Suppressor macrophage treated with lipopolysaccharide for 1 hour (primary cell): ENCODE measurements around the gene NAA38.

Experiments used
- DNase-seq, 3 donors: peaks; one replicate each; pipeline ENCODE4 v3.0.0-alpha.2; 2020 to 2022

The NAA38 gene

DNA sequence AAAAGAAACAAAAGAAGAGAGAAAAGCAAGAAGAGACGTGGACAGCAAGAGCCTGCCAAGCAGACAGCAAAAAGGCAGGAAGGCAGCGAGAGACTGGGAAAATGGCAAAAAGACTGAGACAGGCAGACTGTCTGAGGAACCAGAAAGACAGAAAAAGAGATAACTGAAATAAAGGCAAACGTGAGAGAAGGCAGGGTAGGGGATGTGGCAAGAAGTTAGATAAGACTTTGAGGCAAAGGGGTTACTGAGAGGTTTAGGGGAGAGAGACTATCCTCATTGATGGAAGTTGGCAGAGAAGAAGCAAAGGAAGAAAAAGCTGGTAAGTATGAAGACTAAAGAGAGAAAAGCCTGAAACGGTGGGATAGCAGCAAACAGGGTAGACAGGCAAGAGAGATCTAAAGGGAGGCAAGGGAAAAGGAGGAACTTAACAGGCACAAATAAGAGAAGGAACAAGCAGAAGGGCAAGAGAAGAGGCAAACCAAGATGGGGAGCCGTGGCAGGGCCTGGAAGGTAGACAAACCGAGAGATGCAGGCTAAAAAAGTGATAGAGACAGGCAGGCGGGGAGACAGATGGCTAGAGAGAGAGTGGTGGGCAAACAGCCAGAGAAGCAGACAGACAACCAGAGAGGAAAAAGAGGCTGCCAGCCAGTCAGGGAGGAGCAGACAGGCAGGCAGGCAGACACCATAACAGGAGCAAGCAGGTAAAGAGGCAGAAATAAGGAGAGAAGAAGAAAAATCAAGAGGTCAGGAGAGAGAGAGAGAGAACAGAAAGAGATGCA is 24.1 kb upstream of the NAA38 start:
- no peak for DNase-seq

DNA sequence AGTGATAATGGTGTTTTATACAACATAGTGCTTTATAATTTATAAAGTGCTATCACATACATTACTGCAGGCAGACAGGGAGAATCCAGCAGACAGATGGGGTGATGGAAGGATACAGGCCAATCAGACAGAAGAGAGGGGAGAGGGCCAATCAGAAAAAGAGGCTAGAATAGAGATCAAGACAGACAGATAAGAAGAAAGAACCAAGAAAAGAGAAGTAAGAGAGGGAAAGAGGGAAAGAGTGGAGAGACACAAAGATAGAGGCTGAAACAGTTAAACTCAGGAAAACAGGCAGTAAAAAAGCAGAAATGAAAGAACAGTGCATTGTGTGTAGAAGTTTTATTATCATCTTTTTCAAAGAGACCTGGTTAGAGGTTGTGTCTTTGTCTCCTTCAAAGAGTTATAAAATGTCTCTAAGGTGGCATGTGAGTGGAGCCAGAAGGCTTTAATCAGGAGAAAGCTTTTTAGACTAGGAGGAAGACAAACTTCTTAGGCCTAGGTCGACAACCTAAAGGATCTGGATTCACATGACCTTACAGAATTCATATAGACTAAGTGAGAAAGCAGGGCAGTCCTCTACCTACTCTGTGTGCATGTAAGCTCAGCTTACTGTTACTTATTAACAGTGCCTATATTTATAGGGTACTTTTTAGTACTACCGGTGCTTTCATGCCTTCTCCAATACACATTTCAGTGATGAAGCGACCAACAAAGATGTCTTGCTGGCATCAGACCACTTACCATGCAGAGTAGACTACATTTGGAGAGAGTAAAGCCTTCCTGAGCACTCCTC is 22.9 kb upstream of the NAA38 start:
- no peak for DNase-seq

DNA sequence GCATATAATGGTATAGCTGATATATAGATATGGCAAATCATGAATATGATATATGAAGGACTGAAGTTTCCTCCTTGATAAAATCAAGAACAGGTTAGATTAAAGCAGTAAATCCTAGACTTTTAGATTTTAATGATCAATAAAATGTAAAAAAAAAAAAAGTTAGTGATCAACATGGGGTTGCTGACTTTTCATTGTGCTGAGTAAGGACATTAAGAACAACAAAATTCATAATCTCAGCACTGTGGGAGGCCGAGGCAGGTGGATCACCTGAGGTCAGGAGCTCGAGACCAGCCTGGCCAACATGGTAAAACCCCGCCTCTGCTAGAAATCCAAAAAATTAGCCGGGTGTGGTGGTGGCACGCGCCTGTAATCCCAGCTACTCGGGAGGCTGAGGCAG is 20.9 kb upstream of the NAA38 start:
- DNase-seq: no peak

DNA sequence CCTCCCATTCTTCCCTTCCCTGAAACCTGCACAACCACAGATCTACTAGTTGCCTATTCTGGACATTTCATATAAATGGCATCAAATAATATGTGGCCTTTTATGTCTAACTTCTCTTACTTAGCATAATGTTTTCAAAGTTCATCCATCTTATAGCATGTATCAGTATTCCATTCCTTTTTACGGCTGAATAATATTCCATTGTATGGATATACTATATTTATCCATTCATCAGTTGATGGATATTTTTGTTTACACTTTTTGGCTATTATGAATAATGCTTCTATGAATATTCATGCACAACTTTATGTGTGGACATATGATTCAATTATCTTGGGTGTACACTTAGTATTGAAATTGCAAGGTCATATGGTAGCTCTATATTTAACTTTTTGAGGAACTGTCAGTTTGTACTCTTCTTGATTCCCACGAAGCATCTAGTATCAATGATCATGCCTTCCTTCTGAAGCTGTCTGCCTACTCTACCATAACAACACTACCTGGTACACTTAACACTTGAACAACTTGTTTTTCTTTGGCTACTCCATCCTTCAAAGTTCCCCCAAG is 18.5 kb upstream of the NAA38 start:
- no peak for DNase-seq

DNA sequence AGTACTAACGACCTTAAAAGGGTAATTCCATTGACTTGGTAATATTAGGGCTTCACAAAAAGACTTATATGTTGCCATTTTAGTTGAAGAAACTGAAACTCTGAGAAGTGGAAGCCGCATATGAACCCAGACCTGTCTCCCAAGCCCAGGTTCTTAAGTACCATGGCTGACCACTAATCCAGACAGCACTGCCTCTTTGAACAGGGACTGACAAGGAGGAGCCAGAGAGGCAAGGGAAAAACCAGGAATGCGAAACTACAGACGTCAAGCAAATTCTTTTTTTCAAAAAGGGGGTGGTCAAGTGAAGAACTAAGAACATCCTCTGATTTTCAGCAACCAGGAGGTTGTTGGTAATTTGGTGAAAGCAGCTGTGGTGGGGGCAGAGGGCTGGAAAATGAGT is 15.7 kb upstream of the NAA38 start:
- DNase-seq: peak in 2 of 3 donors; percentile 38 to 43

DNA sequence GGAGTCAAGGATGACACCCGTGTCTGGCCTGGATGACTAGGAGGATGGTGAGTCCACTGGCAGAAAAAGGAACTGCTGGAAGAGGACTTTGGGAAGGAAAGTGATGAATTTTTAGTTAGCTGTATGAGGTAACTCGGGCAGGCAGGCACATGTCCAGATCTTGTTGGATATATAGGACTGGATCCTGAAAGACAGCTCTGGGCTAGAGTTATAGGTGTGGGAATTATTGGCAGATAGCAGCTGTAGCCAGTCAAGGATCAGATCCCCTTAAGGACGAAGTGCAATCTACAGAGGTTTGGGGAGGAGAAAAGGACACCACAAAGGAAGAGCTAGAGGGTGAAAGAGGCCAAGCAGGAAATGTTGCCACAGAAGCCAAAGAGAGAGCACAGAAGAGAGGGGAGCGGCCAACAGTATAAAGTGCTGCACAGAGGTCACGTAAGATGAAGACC is 10.5 kb upstream of the NAA38 start:
- peak in 2 of 3 donors; percentile 61 for DNase-seq

DNA sequence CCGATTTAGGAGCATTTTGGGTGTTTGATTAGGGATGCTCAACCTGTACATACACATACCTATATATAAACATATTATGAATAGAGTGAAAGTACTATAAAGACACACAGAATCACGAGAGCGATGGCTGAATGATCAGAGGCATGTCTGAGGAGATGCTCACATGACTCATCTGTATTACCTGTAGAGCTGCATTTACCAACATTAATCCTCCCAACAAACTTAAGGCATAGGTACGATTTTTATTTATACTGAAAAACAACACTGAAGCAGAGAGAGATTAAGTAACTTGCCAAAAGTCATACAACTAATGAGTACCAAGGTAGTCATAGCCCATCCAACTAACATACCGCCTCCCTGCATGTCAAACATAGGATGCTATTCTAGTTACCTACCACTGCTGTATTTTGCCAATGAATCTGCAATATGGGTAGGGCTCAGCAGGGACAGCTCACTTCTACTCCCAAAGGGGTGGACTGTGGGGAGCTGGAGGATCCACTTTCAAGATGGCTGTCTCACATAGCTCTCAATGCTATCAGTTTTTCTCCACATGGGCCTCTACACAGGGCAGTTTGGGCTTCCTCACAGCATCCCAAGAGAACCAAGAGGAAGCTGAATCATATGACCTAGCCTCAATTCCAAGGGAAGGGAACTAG is 7.8 kb upstream of the NAA38 start:
- peak in 1 of 3 donors; percentile 26 for DNase-seq

DNA sequence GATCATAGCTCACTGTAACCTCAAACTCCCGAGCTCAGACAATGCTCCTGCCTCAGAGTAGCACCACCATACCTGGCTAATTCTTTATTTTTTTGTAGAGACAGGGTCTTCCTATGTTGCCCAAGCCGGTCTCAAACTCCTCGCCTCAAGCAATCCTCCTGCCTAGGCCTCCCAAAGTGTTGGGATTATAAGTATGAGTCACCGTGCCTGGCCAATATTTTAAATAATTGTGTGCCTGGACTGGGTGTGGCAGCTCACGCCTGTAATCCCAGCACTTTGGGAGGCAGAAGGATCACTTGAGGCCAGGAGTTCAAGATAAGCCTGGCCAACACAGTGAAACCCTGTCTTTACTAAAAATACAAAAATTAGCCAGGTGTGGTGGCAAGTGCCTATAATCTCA is 7.0 kb upstream of the NAA38 start:
- DNase-seq: peak in 1 of 3 donors; percentile 11

DNA sequence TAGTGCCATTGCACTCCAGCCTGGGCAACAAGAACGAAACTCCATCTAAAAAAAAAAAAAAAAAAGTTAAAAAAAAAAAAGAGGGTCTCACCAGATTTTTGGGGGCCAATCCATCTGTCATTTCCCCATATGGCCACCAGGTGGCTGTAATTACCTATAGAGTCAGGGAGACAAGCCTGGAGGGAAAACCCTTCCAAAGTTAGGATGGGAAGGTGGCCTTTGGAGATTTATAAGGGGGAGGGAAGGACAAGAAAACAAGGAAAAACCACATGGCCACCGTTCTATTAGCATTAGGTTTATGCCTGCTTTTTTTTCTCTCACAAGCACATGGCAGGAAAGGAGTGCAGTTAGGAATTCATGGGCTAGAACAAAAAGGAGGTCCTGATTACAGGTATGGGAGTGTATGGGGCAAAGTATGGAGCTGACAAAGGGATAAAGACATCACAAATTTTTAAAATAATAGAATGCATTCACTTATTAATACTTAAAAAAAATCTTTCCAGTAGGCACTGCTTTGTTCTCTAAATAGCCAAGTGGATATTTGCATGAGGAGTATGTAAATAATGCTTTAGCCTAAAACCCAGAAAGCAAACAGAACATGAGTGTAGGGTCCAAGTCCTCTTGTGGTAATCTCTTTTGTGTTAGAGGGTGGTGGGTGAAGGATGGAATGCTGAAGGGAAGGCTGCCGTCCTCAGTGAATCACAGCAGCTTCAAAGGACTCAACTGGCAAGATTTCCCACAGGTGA is 5.5 kb upstream of the NAA38 start:
- DNase-seq: peak; percentile 49 to 53 (median 51)

DNA sequence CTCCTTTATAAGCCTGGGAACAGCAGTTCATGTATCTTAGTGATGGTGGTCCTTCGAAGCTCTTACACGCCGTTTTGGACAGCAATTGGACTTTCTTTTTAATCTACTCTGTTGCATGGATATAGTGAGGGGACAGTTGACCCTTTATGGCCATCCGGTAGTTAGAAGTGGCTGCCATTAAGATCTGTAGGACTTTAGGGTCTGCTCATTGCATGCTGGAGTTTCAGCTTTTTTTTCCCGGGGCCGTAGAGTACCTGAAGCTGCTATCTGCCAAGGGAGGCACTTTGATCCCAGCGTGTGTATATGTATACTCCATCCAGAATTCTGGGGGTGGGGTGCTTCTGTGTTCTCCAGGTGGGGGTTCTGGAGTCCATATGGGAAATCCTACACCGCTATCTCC is 1.7 kb upstream of the NAA38 start:
- peak in 1 of 3 donors; percentile 10 for DNase-seq

DNA sequence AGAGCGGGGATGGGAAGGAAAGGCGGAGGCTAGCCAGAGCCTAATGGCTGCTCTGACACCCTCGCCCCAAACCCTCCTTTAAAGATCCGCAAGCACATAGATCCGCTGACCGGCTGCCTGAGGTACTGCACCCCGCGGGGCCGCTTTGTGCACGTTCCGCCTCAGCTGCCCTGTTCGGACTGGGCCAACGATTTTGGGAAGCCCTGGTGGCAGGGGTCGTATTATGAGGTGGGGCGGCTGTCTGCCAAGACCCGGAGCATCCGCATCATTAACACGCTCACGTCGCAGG is 1.1 kb upstream of the NAA38 start:
- peak; percentile 59 to 66 (median 61) for DNase-seq

DNA sequence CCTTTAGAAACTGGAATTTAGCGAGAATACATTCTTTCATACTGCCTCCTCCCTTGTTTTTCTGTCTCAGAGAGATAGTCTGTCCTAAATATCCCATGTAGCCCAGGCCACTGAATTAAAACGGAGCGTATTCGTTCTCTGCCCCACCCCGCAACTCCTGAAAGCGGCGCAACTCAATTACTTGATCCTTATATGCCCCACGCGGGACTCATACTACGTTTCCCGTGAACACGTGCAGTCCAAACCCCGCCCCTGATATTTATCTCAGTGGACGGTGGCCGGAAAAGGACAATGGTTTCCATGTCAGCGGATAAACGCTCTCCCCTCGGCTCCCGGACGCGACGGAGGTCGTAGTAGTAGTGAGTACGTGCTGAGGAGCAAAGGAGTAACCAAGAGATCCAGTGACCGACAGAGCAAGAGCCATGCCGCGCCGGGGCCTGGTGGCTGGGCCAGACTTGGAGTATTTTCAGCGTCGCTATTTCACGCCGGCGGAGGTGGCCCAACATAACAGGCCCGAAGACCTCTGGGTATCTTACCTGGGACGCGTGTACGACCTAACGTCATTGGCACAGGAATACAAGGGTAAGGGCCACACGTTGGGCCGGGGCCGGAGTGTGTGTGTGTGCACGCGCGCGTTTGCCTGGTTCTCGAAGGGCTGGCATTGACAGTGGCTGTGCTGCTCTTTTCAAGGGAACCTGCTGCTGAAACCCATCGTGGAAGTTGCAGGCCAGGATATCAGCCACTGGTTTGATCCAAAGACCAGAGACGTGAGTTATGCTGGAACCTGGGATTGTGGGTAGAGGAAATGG is 558 bp upstream of the NAA38 start, which contains the start of gene CYB5D1:
Gene CYB5D1 (plus strand): TSS at position 291 of the 809 bp plus-strand sequence. CDS start 132 bp downstream, at position 423.
- peak; percentile 89 to 92 (median 91) for DNase-seq

DNA sequence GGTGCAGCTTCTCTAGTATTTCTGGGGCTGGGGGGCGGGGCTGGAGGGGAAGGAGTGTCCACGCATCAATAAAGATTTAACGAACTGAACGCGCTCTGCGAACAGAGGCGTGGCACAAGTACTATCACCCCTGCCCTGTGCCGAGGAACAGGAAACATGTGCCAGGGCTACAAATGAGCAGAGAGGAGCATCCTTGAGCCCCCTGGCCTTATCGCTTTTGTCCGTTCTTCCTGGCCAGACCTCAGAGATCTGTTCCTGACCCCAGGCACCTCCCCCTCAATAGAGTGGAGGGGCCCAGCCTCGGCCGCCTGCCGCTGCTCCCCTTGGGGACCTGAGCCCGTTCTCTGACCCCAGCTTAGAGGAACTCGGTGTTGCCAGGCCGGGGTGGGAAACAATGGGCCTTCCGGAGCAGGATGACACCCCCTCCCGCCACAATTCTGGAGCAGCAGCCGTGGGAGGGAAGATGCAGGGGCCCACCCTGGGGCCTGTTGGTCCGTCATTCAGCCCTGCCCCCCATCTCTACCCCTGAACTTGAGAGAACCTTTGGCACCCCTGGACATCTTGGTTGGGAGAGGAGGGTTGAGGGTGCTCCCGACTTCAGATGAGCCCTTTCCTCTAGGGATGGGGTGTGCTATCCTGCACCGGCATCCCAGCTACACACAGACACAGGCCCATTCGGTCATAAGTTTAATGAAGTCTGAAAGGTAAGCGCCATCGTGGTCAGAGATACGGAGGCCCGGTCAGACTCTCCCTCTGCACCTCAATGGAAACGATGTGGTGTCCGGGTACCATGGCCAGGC is 1.1 kb downstream of the NAA38 start:
- peak; percentile 42 to 64 (median 47) for DNase-seq

DNA sequence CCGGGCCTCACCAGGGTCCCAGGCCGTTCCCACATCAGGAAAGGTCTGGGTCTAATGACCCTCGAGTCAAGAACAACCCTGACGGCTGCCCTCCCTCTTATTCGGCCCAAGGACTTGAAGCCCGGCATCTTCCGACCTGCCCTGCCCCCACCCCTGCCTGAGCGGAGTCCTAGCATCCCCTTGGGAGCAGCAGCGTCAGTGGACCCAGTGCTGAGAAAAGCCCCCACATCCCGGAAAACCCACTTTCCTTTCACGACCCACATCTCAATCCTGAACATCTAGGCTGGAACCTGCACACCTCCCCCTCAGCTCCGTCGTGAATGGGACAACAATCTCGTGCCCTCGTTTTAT is 1.7 kb downstream of the NAA38 start:
- DNase-seq: peak in 1 of 3 donors; percentile 35

DNA sequence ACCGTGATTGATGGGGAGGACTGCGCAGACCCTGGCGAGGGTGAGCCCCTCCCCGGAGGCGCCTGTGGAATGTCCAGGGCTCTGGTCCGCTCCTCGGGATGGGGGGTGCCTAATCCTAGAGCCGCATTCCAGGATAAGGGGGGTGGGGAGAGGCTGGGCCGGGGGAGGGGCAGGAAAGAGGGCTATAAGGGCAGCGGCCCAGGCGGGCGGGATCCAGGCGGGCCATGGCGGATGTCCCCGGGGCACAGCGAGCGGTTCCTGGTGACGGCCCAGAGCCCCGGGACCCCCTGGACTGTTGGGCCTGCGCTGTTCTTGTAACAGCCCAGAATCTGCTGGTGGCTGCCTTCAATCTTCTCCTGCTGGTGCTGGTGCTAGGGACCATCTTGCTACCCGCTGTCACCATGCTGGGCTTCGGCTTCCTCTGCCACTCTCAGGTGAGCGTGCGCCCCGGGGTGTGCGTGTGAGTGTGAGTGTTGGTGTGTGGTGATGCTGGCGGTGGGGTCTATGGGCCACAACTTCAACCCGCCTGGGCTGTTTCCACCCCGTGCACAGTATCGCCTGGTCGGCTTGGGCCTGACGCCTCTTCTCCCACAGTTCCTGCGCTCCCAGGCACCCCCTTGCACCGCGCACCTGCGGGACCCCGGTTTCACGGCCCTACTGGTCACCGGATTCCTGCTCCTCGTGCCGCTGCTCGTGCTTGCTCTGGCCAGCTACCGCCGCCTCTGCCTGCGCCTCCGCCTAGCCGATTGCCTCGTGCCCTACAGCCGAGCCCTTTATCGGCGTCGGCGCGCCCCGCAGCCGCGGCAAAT is 2.3 kb downstream of the NAA38 start, which contains the start of gene TMEM88:
Gene TMEM88 (plus strand): TSS at position 216 of the 809 bp plus-strand sequence. CDS start 9 bp downstream, at position 225.
- DNase-seq: peak in 1 of 3 donors; percentile 21

DNA sequence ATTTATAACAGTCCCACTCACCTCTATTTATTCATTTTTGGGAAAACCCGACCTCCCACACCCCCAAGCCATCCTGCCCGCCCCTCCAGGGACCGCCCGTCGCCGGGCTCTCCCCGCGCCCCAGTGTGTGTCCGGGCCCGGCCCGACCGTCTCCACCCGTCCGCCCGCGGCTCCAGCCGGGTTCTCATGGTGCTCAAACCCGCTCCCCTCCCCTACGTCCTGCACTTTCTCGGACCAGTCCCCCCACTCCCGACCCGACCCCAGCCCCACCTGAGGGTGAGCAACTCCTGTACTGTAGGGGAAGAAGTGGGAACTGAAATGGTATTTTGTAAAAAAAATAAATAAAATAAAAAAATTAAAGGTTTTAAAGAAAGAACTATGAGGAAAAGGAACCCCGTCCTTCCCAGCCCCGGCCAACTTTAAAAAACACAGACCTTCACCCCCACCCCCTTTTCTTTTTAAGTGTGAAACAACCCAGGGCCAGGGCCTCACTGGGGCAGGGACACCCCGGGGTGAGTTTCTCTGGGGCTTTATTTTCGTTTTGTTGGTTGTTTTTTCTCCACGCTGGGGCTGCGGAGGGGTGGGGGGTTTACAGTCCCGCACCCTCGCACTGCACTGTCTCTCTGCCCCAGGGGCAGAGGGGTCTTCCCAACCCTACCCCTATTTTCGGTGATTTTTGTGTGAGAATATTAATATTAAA is 3.1 kb downstream of the NAA38 start:
- DNase-seq: peak in 1 of 3 donors; percentile 6

DNA sequence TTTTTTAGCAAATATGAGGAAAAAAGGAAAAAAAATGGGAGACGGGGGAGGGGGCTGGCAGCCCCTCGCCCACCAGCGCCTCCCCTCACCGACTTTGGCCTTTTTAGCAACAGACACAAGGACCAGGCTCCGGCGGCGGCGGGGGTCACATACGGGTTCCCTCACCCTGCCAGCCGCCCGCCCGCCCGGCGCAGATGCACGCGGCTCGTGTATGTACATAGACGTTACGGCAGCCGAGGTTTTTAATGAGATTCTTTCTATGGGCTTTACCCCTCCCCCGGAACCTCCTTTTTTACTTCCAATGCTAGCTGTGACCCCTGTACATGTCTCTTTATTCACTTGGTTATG is 3.7 kb downstream of the NAA38 start:
- peak in 1 of 3 donors; percentile 9 for DNase-seq

DNA sequence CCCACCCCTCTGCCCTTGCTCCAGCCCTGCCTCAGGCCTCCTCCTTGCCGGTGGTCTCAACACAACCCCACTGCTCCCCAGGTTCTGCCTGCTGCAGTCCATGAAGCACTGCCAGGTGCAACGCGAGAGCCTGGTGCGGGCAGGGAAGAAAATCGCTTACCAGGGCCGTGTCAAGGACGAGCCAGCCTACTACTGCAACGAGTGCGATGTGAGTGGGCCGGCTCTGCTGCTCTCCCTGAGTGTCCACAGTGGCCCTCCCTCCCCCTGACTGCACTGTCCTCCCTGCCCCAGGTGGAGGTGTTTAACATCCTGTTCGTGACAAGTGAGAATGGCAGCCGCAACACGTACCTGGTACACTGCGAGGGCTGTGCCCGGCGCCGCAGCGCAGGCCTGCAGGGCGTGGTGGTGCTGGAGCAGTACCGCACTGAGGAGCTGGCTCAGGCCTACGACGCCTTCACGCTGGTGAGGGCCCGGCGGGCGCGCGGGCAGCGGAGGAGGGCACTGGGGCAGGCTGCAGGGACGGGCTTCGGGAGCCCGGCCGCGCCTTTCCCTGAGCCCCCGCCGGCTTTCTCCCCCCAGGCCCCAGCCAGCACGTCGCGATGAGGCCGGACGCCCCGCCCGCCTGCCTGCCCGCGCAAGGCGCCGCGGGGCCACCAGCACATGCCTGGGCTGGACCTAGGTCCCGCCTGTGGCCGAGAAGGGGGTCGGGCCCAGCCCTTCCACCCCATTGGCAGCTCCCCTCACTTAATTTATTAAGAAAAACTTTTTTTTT is 4.3 kb downstream of the NAA38 start:
- peak in 1 of 3 donors; percentile 30 for DNase-seq
